ENCODE measurements around the gene LMF1. TPM values are rescaled to one million over a fixed set of nuclear protein-coding genes. Genes with fewer than 3 reads are reported as not detected.
"Not testable (repeated sequence)": the region's sequence is repeated elsewhere in the genome, so short reads cannot be mapped to it uniquely, and the experiment has no call there.

Gene LMF1
- total RNA-seq, 1 donor from 2014 or later: 19.6 TPM

DNA sequence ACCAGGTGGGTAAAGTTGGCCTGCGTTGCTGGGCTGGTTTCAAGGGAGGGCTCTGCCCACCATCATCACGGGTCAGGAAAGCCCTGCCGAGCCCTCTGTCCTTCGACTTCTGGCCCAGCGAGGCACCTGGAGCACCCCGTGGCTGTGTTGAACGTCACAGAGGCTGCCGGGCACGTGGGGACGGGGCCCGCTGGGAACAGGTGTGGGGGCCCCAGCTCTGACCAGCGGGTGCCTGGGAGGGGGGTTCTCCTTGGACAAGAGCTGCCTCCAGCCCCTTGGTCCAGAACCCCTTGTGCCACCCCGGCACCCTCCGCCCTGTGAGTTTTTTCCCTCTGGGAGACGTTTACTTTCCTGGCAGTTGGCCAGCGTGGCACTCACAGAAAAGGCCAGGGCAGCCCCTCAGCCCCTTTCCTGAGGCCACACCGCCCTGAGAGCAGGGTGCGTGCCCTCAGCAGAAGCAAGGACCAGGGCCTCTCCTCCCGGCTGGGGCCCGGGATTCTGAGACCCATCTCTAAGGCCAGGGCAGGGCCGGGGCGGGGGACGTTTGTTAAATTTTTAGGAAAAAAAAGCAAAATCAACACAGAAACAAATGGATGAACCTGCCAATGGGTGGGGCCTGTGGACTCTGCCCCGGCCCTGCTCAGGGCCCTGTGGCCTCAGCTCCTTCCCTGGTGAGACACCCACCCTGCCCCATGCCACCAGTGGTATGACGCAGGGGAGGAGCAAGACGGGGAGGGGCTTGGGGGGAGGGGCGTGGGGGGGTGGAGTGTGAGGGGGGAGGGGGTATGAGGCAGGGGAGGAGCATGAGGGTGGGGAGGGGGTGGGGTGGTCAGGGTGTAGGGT lies 139.0 kb downstream of the LMF1 start:
- DNase-seq (ENCODE audit: low spot score): no peak

- no peak for DNase-seq (ENCODE audit: low spot score)
Measured at GRCh38 chr16:830871-831570, 139.8 kb downstream of the LMF1 start.

DNA sequence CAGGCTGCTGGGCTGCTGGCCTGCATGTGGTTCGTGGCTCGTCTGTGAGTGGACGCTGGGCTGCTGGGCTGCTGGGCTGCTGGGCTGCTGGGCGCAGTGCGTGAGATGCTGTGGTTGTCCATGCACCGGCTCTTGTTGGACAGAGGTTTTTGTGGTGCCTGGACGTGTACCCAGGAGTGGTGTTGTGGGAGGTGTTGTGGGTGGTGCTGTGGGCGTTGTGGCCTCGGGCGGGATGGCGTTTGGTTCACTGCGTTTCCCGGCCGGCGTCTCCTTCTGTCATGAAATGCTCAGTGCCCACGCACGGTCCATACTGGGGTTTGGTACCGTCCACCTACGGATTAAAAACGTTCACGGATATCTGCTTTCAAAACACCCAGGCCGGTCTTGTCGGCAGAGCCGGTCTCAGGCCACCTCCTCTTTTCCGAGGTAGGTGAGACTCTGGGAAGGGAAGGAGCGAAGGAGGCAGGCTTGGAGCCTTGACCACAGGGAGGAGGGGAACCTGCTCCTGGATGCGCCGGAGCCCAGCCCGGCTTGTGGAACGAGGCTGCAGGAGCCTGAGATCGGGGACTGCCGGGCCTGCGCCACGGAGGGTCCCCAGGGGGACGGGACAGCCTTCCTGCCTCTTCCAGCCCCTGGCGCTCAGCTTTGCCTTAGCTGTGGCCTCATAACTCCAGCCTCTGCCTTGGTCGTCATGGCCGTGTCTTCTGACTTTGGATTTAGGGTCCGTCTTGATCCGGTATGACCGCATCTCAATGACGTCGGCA lies 140.5 kb downstream of the LMF1 start:
- DNase-seq (ENCODE audit: low spot score): no peak

- no peak for DNase-seq (ENCODE audit: low spot score)
Measured at GRCh38 chr16:828891-829290, 141.9 kb downstream of the LMF1 start.

DNA sequence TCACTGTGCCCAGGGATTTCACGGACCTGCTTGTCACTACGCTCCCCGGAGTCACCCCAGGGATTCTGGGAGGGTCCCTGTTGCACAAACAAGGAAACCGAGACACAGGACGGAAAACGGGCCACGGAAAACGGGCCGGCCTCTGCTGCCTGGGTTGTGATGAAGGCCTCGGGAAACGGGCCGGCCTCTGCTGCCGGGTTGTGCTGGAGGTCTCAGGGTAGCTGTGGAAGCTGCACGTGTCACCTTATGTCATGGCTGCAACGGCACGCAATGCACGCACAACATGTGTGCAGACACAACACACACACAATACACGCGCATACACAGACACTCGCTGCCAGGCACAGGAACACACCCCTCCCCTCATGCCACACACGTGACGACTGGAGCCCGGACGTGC lies 143.3 kb downstream of the LMF1 start:
- DNase-seq (ENCODE audit: low spot score): no peak

DNA sequence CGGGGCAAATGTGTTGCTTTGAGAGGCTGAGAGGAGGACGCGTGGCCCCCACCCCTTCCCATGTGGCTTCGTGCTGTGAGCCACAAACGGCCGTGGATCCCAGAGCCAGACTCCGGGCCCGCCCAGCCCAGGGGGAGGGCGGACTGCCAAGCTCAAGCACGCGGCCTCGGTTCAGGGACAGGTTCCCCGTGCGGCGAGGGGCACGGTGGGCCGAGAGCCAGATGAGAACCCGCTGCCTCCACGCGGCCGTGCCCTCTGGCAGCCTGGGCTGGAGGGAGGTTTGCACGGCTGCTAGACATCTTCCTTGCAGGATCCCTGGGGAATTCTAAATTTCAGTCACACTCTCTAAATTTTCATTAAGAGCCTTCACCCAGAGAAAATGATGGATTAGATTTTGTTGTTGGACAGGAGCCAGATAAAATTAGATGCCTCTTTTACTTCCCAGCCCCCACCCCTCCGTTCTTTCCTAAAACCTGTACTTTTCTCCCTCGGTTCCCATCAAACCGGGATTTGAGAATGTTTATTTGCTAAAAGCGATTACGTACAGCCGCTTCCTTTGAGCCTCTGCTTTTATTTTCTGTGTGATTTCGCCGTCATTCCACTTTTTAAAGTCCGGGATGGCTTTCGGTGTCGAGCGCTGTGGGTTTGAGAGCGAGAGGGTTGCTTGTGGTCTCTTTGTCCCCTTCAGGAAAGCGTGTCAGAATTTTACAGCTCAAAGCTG lies 145.3 kb downstream of the LMF1 start:
- no peak for DNase-seq (ENCODE audit: low spot score)

- DNase-seq (ENCODE audit: low spot score): no peak
Measured at GRCh38 chr16:824601-825000, 146.2 kb downstream of the LMF1 start.

DNA sequence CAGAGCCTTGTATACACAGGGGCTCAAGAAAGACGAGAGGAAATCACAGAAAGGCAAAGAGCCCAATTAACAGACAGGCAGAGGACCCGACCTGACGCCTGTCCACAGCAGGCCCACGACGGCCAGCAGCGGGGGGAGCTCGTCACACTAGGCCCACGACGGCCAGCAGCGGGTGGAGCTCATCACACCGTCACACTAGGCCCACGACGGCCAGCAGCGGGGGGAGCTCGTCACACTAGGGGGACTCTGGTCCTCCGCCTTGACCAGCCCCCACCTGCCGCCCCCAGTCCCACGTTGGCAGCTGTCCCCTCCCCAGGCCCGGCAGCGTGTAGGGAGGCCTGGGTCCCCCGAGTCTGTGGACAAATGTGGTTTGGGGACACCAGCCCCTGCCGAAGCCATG lies 146.6 kb downstream of the LMF1 start:
- no peak for DNase-seq (ENCODE audit: low spot score)

- no peak for DNase-seq (ENCODE audit: low spot score)
Measured at GRCh38 chr16:822909-823297, 147.9 kb downstream of the LMF1 start.

DNA sequence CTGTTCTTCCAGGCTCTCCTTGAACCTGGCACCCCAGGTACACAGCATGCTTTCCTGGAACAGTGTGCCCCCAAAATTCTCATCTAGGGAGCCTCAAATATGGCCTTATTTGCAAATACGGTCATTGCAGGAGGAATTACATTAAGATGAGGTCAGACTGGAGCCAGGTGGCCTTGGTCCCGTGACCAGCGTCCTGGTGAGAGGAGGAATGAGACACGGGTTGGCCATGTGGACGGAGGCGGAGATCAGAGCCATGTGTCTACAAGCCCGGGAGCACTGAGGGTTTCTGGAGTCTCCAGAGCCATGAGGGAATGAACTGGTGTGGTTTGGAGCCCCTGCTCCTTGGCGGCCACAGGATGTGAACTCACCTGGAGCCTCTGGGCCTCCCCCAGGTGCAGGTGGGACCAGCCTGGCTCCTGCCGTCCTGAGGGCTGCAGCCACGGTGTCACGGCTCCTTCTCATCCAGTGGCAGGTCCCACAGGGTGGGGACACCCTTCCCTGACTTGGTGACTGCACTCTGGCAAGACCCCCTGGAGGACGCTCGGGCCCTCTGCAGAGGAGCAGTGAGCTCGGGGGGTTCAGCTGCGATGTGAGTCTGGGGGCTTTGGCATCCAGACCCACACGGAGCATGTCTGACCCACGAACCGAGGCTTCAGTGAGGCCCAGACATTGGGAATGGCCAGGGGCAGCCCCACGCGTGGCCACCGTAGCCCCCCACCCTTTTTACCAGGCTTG lies 148.4 kb downstream of the LMF1 start:
- DNase-seq (ENCODE audit: low spot score): no peak

- DNase-seq (ENCODE audit: low spot score): no peak
Measured at GRCh38 chr16:821751-822150, 149.0 kb downstream of the LMF1 start.

- DNase-seq (ENCODE audit: low spot score): no peak
Measured at GRCh38 chr16:820748-821147, 150.0 kb downstream of the LMF1 start.

DNA sequence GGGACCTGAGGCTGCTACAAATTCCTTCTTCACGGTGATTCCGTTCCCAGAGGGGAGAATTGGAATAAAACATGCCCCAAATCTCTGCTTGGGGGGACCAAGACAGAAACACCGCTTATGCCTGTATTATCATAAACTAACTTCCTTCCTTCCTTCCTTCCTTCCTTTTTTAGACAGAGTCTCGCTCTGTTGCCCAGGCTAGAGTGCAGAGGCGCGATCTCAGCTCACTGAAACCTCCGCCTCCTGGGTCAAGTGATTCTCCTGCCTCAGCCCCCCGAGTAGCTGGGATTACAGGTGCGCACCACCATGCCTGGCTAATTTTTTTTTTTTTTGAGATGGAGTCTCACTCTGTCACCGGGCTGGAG lies 150.8 kb downstream of the LMF1 start:
- not testable (repeated sequence) for DNase-seq (ENCODE audit: low spot score)

DNA sequence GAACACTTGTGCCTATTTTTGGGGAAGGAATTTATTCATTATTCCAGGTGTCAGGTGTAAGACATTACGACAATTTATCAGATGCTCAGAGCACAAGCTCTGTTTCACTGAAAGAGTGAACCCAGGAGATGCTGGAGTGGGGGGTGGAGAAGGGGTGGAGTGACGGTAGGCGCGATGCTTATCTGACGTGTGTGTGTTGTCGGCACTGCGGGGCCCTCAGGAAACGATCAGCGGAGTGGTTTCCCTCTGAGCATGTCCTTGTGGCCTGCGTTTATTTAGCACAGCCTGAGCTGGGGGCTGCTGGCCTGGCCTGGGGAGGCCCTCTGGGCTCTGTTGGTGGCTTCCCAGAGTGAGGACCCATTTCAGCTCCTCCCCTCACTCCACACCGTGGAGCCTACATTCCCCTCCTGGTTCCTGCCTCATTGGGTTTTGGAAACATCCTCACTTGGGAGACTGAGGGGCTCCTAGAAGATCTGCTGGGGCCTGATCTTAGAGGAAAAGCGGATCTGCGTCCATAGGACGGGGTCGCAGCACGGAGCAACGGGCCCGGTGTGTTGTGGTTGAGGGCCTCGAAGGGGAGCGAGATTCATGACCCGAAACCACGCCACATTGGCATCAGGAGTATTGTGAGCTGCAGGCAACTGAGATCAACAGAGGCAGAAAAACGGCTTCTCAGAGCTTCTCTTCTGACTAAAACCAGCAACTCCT lies 151.3 kb downstream of the LMF1 start:
- DNase-seq (ENCODE audit: low spot score): no peak

- no peak for DNase-seq (ENCODE audit: low spot score)
Measured at GRCh38 chr16:818592-818991, 152.2 kb downstream of the LMF1 start.

GRCh38 chr16:818132-818531 lies 152.7 kb downstream of the LMF1 start:
- DNase-seq (ENCODE audit: low spot score): no peak

GRCh38 chr16:817001-817906 lies 153.5 kb downstream of the LMF1 start:
- no peak for DNase-seq (ENCODE audit: low spot score)

- DNase-seq (ENCODE audit: low spot score): no peak
Measured at GRCh38 chr16:815861-816260, 154.9 kb downstream of the LMF1 start.

- no peak for DNase-seq (ENCODE audit: low spot score)
Measured at GRCh38 chr16:814974-815373, 155.8 kb downstream of the LMF1 start.
